ENCODE measurements around the gene BIN1.

GRCh38 chr2:127034051-127034450 is 72.9 kb downstream of the BIN1 start:
- no peak for TF ChIP-seq ETV6 (CRISPR knock-in tag; IDR thresholded peaks at IDR 0.05)
- TF ChIP-seq CTCF (IDR thresholded peaks at IDR 0.05) = no peak
- TF ChIP-seq SP1 (CRISPR knock-in tag; conservative IDR thresholded peaks at IDR 0.05) = no peak
- TF ChIP-seq ESRRA (CRISPR knock-in tag; IDR thresholded peaks at IDR 0.05; ENCODE audit: borderline replicate concordance) = no peak
- TF ChIP-seq CBFB (CRISPR knock-in tag; IDR thresholded peaks at IDR 0.05; ENCODE audit: low read depth) = no peak
- TF ChIP-seq, protein P1, sequence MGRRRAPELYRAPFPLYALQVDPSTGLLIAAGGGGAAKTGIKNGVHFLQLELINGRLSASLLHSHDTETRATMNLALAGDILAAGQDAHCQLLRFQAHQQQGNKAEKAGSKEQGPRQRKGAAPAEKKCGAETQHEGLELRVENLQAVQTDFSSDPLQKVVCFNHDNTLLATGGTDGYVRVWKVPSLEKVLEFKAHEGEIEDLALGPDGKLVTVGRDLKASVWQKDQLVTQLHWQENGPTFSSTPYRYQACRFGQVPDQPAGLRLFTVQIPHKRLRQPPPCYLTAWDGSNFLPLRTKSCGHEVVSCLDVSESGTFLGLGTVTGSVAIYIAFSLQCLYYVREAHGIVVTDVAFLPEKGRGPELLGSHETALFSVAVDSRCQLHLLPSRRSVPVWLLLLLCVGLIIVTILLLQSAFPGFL (CRISPR knock-in tag; IDR thresholded peaks at IDR 0.05; ENCODE audit: borderline replicate concordance) = no peak
- TF ChIP-seq STAT6 (CRISPR knock-in tag; conservative IDR thresholded peaks at IDR 0.05; ENCODE audit: low read depth) = no peak
- TF ChIP-seq JUN (CRISPR knock-in tag; IDR thresholded peaks at IDR 0.05) = no peak
- TF ChIP-seq KAT7 (CRISPR knock-in tag; IDR thresholded peaks at IDR 0.05; ENCODE audit: borderline replicate concordance) = no peak
- no peak for TF ChIP-seq NFYB (CRISPR knock-in tag; conservative IDR thresholded peaks at IDR 0.05; ENCODE audit: low read depth)
- TF ChIP-seq, protein P2, sequence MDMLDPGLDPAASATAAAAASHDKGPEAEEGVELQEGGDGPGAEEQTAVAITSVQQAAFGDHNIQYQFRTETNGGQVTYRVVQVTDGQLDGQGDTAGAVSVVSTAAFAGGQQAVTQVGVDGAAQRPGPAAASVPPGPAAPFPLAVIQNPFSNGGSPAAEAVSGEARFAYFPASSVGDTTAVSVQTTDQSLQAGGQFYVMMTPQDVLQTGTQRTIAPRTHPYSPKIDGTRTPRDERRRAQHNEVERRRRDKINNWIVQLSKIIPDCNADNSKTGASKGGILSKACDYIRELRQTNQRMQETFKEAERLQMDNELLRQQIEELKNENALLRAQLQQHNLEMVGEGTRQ (CRISPR knock-in tag; IDR thresholded peaks at IDR 0.05) = no peak
- TF ChIP-seq, protein P3, sequence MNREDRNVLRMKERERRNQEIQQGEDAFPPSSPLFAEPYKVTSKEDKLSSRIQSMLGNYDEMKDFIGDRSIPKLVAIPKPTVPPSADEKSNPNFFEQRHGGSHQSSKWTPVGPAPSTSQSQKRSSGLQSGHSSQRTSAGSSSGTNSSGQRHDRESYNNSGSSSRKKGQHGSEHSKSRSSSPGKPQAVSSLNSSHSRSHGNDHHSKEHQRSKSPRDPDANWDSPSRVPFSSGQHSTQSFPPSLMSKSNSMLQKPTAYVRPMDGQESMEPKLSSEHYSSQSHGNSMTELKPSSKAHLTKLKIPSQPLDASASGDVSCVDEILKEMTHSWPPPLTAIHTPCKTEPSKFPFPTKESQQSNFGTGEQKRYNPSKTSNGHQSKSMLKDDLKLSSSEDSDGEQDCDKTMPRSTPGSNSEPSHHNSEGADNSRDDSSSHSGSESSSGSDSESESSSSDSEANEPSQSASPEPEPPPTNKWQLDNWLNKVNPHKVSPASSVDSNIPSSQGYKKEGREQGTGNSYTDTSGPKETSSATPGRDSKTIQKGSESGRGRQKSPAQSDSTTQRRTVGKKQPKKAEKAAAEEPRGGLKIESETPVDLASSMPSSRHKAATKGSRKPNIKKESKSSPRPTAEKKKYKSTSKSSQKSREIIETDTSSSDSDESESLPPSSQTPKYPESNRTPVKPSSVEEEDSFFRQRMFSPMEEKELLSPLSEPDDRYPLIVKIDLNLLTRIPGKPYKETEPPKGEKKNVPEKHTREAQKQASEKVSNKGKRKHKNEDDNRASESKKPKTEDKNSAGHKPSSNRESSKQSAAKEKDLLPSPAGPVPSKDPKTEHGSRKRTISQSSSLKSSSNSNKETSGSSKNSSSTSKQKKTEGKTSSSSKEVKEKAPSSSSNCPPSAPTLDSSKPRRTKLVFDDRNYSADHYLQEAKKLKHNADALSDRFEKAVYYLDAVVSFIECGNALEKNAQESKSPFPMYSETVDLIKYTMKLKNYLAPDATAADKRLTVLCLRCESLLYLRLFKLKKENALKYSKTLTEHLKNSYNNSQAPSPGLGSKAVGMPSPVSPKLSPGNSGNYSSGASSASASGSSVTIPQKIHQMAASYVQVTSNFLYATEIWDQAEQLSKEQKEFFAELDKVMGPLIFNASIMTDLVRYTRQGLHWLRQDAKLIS (CRISPR knock-in tag; IDR thresholded peaks at IDR 0.05; ENCODE audit: borderline replicate concordance) = no peak
- TF ChIP-seq, protein P4, sequence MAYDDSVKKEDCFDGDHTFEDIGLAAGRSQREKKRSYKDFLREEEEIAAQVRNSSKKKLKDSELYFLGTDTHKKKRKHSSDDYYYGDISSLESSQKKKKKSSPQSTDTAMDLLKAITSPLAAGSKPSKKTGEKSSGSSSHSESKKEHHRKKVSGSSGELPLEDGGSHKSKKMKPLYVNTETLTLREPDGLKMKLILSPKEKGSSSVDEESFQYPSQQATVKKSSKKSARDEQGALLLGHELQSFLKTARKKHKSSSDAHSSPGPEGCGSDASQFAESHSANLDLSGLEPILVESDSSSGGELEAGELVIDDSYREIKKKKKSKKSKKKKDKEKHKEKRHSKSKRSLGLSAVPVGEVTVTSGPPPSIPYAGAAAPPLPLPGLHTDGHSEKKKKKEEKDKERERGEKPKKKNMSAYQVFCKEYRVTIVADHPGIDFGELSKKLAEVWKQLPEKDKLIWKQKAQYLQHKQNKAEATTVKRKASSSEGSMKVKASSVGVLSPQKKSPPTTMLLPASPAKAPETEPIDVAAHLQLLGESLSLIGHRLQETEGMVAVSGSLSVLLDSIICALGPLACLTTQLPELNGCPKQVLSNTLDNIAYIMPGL (CRISPR knock-in tag; IDR thresholded peaks at IDR 0.05) = no peak
- TF ChIP-seq ATF3 (CRISPR knock-in tag; conservative IDR thresholded peaks at IDR 0.05) = no peak
